DND-41 (cell line): Measurements from ENCODE around the gene ROCK2.

Experiments used
- ATAC-seq: fragments of 200-7000 bp; cut with Tn5 transposase; 3 replicates; pipeline ENCODE4 v1.9.1; 2021; ENCODE audit warnings: low read depth; ENCODE audit not compliant: insufficient read depth
- DNase-seq: peaks from one replicate; pipeline ENCODE4 v3.0.0-alpha.2; 2020
- H2AFZ ChIP-seq: 2 replicates; pipeline ENCODE4 v1.6.0; 2012; ENCODE audit warnings: low read depth, low read length
- H3K27ac ChIP-seq: 2 replicates; pipeline ENCODE4 v1.5.1; 2012; ENCODE audit warnings: low read length, inconsistent platforms
- H3K27me3 ChIP-seq: fragments of 200-600 bp; sonication (generic); 2 replicates; pipeline ENCODE4 v1.6.0; 2012; ENCODE audit warnings: low read length, mild to moderate bottlenecking, inconsistent platforms; ENCODE audit not compliant: insufficient read depth, poor library complexity
- H3K36me3 ChIP-seq: 2 replicates; pipeline ENCODE4 v1.5.1; 2012; ENCODE audit warnings: low read length, inconsistent platforms; ENCODE audit not compliant: insufficient read depth
- H3K4me1 ChIP-seq: 2 replicates; pipeline ENCODE4 v1.5.1; 2012; ENCODE audit warnings: mild to moderate bottlenecking, low read length; ENCODE audit not compliant: insufficient read depth
- H3K4me2 ChIP-seq: 2 replicates; pipeline ENCODE4 v1.6.0; 2012; ENCODE audit warnings: mild to moderate bottlenecking, moderate library complexity, low read length, inconsistent platforms; ENCODE audit not compliant: insufficient read depth
- H3K4me3 ChIP-seq, 2 experiments: fragments of 200-600 bp in 1 of 2; shearing (Covaris generic) in 1 of 2; 2 replicates each; pipeline ENCODE4 v1.5.1; 2012 to 2016; ENCODE audit warnings: inconsistent platforms in 2 of 2, low read length in 2 of 2, mild to moderate bottlenecking in 2 of 2, low read depth in 1 of 2, moderate library complexity in 1 of 2
- H3K79me2 ChIP-seq: 2 replicates; pipeline ENCODE4 v1.6.0; 2012; ENCODE audit warnings: low read length, inconsistent platforms; ENCODE audit not compliant: insufficient read depth
- H3K9ac ChIP-seq: 2 replicates; pipeline ENCODE4 v1.6.0; 2012; ENCODE audit warnings: low read depth, mild to moderate bottlenecking, inconsistent platforms, low read length, moderate library complexity
- H3K9me3 ChIP-seq: 2 replicates; pipeline ENCODE4 v1.5.1; 2012; ENCODE audit warnings: low read length, moderate library complexity, mild to moderate bottlenecking, inconsistent platforms; ENCODE audit not compliant: insufficient read depth, severe bottlenecking
- H4K20me1 ChIP-seq: 2 replicates; pipeline ENCODE4 v1.6.0; 2012; ENCODE audit warnings: low read length; ENCODE audit not compliant: insufficient read depth
- CTCF ChIP-seq: IDR thresholded peaks from 2 replicates; pipeline ENCODE4 v1.5.1; 2012; ENCODE audit warnings: borderline replicate concordance, low read length, moderate library complexity, mild to moderate bottlenecking; ENCODE audit not compliant: poor library complexity, severe bottlenecking; ENCODE audit errors: extremely low read depth
- EZH2 ChIP-seq: IDR thresholded peaks from 3 replicates; pipeline ENCODE4 v1.6.1; 2012; ENCODE audit warnings: borderline replicate concordance, low read depth, mild to moderate bottlenecking, moderate library complexity, low read length, inconsistent platforms; ENCODE audit not compliant: severe bottlenecking

Gene ROCK2

GRCh38 chr2:11339508-11340083, 4.8 kb downstream of the ROCK2 start:
- Histone ChIP-seq H3K9ac (no peak overlapping the region), H4K20me1 (peaks cover 52% of the 10 kb centered on the region; the same call in 1 of the 2 replicates), H3K36me3 (no peaks in the 10 kb centered on the region; the same call in 1 of the 2 replicates), H2AFZ (no peak overlapping the region), H3K9me3 (no peaks in the 10 kb centered on the region), H3K27me3 (no peaks in the 10 kb centered on the region), H3K27ac (no peak overlapping the region), H3K4me2 (peak overlapping the region; percentile 42; the same call in 1 of the 2 replicates), H3K4me3 (no peak overlapping the region), H3K4me1 (peaks cover 34% of the 10 kb centered on the region), H3K79me2 (peaks cover 96% of the 10 kb centered on the region)
- DNase-seq (no peak), ATAC-seq (no peak)
- TF ChIP-seq CTCF (no peak), EZH2 (no peak)

- Histone ChIP-seq H3K27ac (no peak overlapping the region), H3K4me3 (no peak overlapping the region), H3K4me2 (no peak overlapping the region), H3K79me2 (peaks cover 99% of the 10 kb centered on the region), H3K9ac (no peak overlapping the region), H3K27me3 (no peaks in the 10 kb centered on the region), H3K36me3 (no peaks in the 10 kb centered on the region; the same call in 1 of the 2 replicates), H4K20me1 (peaks cover 51% of the 10 kb centered on the region; the same call in 1 of the 2 replicates), H3K9me3 (no peaks in the 10 kb centered on the region), H2AFZ (no peak overlapping the region), H3K4me1 (peaks cover 34% of the 10 kb centered on the region)
- ATAC-seq (no peak), DNase-seq (no peak)
- TF ChIP-seq CTCF (no peak), EZH2 (no peak)
Measured at GRCh38 chr2:11338580-11338979, 5.9 kb downstream of the ROCK2 start.

GRCh38 chr2:11337909-11338308, 6.5 kb downstream of the ROCK2 start:
- DNase-seq (no peak), ATAC-seq (no peak)
- Histone ChIP-seq H3K27me3 (no peaks in the 10 kb centered on the region), H3K9ac (no peak overlapping the region), H3K9me3 (no peaks in the 10 kb centered on the region), H2AFZ (no peak overlapping the region), H3K4me1 (peaks cover 28% of the 10 kb centered on the region), H3K36me3 (no peaks in the 10 kb centered on the region), H3K4me3 (no peak overlapping the region), H3K4me2 (no peak overlapping the region), H3K27ac (no peak overlapping the region), H4K20me1 (peaks cover 47% of the 10 kb centered on the region; the same call in 1 of the 2 replicates), H3K79me2 (peaks cover 99% of the 10 kb centered on the region)
- TF ChIP-seq EZH2, result no peak

- H3K79me2 ChIP-seq, result peaks cover 99% of the 10 kb centered on the region
- DNase-seq (no peak), ATAC-seq (no peak)
- H3K9ac ChIP-seq, result no peak overlapping the region
- H3K9me3 ChIP-seq, result no peaks in the 10 kb centered on the region
- peaks cover 11% of the 10 kb centered on the region; the same call in 1 of the 2 replicates for H3K4me1 ChIP-seq
- H4K20me1 ChIP-seq, result peaks cover 48% of the 10 kb centered on the region
- TF ChIP-seq EZH2, result no peak
- TF ChIP-seq CTCF, result no peak
- no peak overlapping the region for H2AFZ ChIP-seq
- no peaks in the 10 kb centered on the region for H3K36me3 ChIP-seq
- no peak overlapping the region for H3K4me3 ChIP-seq
- no peaks in the 10 kb centered on the region for H3K27me3 ChIP-seq
- H3K4me2 ChIP-seq, result no peak overlapping the region
- no peak overlapping the region for H3K27ac ChIP-seq
Measured at GRCh38 chr2:11336189-11336588, 8.2 kb downstream of the ROCK2 start.
